ENCODE data around the gene GSPT1. TPM values are rescaled to one million over a fixed set of nuclear protein-coding genes. Genes with fewer than 3 reads are reported as not detected.

GSPT1 gene
- total RNA-seq, result 35.8 and 87.2 TPM in 2 replicates

GRCh38 chr16:11915644-11916523 lies at the start of gene GSPT1:
TSS of gene GSPT1 (minus strand) at chr16:11915956. CDS start at chr16:11915720, 236 bp downstream.

DNA sequence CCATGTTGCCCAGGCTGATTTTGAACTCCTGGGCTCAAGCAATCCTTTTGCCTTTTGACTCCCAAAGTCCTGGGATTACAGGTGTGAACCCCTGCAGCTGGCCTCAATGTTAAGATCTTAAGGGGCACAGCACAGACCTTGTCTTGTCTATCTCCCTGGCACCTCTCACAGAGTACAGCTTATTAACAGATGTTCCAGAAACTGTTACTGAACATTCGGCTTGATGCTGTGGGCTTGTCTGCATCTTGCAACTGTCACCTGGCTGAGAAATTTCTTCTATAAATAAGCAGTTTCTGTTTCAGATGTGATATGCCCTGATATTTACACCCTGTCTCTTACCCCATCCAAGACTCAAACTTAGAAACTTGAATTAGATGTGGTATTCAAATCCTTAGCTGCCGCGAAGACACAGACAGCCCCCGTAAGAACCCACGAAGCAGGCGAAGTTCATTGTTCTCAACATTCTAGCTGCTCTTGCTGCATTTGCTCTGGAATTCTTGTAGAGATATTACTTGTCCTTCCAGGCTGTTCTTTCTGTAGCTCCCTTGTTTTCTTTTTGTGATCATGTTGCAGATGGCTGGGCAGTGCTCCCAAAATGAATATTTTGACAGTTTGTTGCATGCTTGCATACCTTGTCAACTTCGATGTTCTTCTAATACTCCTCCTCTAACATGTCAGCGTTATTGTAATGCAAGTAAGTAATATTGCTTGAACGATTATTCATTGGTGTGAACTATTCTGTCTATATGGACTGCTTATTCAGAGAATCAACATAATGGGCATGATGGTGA lies 49.2 kb upstream of the GSPT1 start, which contains the start of gene TNFRSF17:
Gene TNFRSF17, plus strand, starts transcription at position 450 of the 791 bp plus-strand sequence. Its CDS starts 115 bp downstream, at position 565.

DNA sequence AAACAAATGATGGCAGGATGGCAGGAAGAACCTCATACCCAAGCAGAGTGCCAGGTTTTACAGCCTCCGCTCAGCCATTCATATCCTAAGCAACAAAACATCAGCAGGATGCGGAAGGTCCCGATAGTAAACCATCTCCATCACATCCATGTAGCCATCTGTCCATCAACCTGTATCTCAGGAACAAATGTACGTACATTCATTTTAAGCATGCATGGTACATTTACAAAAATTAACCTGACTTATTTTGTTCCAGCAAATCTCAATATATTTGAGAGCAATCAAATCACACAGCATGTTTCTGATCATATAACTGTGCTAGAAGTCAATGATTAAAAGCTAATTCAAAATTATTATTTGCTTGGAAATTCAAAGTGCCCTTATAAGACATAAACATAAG lies 26.2 kb upstream of the GSPT1 start, which contains the start of gene NPIPB2:
Gene NPIPB2, minus strand, starts transcription at position 101 of the 400 bp plus-strand sequence. Its CDS starts 0 bp downstream, at position 101.

GRCh38 chr16:11851294-11852091 lies 64.3 kb downstream of the GSPT1 start, which contains the start of gene RSL1D1:
TSS of gene RSL1D1 (minus strand) at chr16:11851542. CDS start at chr16:11851512, 30 bp downstream.

Other genes starting within 250 kb of the GSPT1 start
- 29.6 and 50.0 TPM in 2 replicates for gene SNN, start 247.5 kb downstream of the GSPT1 start, total RNA-seq
- gene TXNDC11, start 173.1 kb downstream of the GSPT1 start, total RNA-seq, result 25.1 and 34.6 TPM in 2 replicates
- 26.4 and 101 TPM in 2 replicates for gene ZC3H7A, start 118.7 kb downstream of the GSPT1 start, total RNA-seq
- gene RSL1D1, start 64.4 kb downstream of the GSPT1 start, total RNA-seq, result 28.5 and 51.0 TPM in 2 replicates
- 1.5 and 11.3 TPM in 2 replicates for gene NPIPB2, start 26.1 kb upstream of the GSPT1 start, total RNA-seq
- gene TNFRSF17, start 49.3 kb upstream of the GSPT1 start, total RNA-seq, result not detected in 2 replicates
- 6.5 and 20.5 TPM in 2 replicates for gene SNX29, start 60.8 kb upstream of the GSPT1 start, total RNA-seq